ENCODE measurements around the gene GPR39. TPM values are rescaled to one million over a fixed set of nuclear protein-coding genes. Genes with fewer than 3 reads are reported as not detected.

GPR39 gene
- total RNA-seq, 1 experiment from 2014 or later = 15.7 TPM

GRCh38 chr2:132538331-132538855, 121.8 kb downstream of the GPR39 start:
- DNase-seq (ENCODE audit: low read depth) = no peak
- in situ Hi-C loops (cut with HindIII; ENCODE audit: low pct_unique_long_range_greater_than_20kb, low sequenced_read_pairs) = no loop called here

GRCh38 chr2:132540166-132540565, 123.6 kb downstream of the GPR39 start:
- no peak for DNase-seq (ENCODE audit: low read depth)
- in situ Hi-C loops (cut with HindIII; ENCODE audit: low pct_unique_long_range_greater_than_20kb, low sequenced_read_pairs) = no loop called here

DNA sequence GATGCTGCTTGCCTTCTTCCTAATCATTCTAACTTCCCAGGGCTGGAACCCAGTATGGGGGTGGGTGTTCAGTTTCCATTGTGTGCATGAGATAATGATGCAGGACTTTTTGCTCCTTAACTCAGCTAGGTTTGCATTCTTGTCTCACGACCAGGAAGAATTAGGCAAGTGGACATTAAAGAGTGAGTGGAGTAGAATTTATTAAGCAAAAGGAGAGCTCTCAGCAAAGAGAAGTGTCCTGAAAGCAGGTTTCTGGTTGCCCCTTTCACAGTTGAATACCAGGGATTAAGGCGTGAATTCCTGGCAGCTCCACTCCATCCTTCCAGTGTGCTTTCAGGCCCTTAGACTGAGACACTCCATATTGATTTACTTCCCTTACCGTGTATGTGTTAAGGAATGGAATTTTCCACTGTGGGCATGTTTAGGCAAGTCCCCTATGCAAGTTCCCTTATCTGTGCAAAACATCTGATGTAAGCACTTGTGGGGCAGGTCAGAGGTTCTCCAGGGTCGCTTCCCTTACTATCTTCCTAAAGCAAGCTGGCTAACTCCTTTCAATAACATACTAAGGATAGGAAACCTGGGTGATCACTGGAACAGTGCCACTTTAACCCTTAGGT, 126.5 kb downstream of the GPR39 start:
- in situ Hi-C loops (cut with HindIII; ENCODE audit: low pct_unique_long_range_greater_than_20kb, low sequenced_read_pairs) = no loop called here
- DNase-seq (ENCODE audit: low read depth) = peak; percentile 35

GRCh38 chr2:132544006-132544630, 127.5 kb downstream of the GPR39 start:
- DNase-seq (ENCODE audit: low read depth) = no peak
- in situ Hi-C loops (cut with HindIII; ENCODE audit: low pct_unique_long_range_greater_than_20kb, low sequenced_read_pairs) = no loop called here

DNA sequence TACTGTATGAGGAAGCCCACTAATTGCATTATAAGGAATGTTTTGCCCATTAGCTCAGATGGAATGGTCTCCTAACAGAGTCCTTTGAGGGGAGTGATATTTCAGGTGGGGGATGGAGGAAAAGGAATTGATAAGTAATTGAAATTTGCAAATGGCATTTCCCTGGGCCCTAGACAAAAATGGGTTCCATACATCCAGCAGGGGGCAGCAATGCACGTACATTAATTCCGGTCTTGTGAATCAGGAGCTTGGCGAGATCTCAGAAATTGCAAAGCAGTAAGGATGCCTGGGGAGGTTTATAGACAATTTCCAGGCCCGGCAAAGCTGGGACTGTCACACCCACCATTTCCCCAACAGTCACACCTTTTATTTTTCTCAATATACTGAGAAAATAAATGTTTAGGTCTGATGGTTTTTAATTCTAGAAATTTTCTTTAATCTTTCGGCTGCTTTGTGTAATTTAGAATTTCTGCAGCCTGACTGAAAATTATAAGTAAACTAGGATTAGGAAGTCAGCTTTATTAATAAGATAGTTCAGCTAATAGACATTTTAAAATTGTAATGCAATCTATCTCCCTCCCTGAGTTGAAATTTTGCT, 130.6 kb downstream of the GPR39 start:
- DNase-seq (ENCODE audit: low read depth) = peak; percentile 48
- in situ Hi-C loops (cut with HindIII; ENCODE audit: low pct_unique_long_range_greater_than_20kb, low sequenced_read_pairs) = no loop called here

DNA sequence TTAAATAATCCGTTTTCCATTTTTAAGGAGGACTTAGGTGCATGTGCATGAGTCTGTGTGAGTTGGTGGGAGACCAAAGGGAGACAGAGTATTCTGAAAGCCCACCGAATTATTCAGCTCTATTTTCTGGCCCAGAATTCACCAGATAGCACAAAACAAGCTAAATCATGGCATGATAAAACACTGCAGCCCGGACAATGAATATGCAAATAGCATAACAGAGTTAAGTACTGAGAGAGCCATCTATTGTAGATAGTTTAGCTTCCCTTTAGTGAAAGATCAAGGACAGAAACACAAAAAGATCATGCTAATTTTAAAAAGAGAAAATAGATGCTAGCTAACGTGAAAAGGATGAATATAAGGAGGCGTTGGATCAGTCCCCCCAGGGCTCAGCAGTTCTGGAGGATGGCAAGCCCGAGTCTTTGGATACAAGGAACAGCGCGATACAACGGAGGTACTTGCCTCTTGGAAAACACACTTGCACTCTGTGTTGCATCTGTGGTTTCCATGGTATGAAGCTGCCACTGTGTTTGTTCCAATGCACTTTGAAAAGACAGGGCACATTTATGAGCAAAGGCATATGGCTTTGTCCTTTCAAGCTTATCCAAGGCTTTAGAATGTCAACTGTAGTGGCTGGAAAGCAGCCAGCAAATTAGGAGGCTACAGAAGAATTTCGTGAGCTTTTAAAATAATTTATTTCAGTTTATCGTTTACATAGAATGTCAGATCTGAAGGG, 133.5 kb downstream of the GPR39 start:
- in situ Hi-C loops (cut with HindIII; ENCODE audit: low pct_unique_long_range_greater_than_20kb, low sequenced_read_pairs) = no loop called here

DNA sequence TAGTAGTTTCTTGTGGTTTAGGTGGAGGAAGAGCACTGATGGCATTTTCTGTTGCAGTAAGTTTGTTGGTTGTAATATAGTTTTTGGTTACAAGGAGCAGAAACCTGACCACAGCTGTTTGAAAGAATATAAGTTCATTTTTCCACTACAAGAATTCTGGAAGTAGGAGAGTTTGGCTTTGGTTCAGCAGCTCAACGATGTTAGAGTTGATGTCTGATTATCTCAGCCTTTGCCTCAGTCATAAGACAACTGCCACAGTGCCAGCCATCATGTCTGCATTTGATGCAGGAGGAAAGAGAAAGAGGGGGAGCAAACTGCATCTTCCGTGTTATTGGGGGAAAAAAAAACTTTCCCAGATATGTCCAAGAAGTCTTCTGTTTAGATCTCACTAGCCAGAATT, 134.3 kb downstream of the GPR39 start:
- in situ Hi-C loops (cut with HindIII; ENCODE audit: low pct_unique_long_range_greater_than_20kb, low sequenced_read_pairs) = no loop called here
- DNase-seq (ENCODE audit: low read depth) = no peak

More for the DNA sequence above, 133.5 kb downstream of the GPR39 start:
- DNase-seq (ENCODE audit: low read depth) = no peak

GRCh38 chr2:132557694-132558093, 141.1 kb downstream of the GPR39 start:
- DNase-seq (ENCODE audit: low read depth) = no peak
- in situ Hi-C loops (cut with HindIII; ENCODE audit: low pct_unique_long_range_greater_than_20kb, low sequenced_read_pairs) = no loop called here

GRCh38 chr2:132559326-132559725, 142.7 kb downstream of the GPR39 start:
- in situ Hi-C loops (cut with HindIII; ENCODE audit: low pct_unique_long_range_greater_than_20kb, low sequenced_read_pairs) = no loop called here
- no peak for DNase-seq (ENCODE audit: low read depth)

- in situ Hi-C loops (cut with HindIII; ENCODE audit: low pct_unique_long_range_greater_than_20kb, low sequenced_read_pairs) = no loop called here
- no peak for DNase-seq (ENCODE audit: low read depth)
These were observed 143.3 kb downstream of the GPR39 start for GRCh38 chr2:132559921-132560320.

DNA sequence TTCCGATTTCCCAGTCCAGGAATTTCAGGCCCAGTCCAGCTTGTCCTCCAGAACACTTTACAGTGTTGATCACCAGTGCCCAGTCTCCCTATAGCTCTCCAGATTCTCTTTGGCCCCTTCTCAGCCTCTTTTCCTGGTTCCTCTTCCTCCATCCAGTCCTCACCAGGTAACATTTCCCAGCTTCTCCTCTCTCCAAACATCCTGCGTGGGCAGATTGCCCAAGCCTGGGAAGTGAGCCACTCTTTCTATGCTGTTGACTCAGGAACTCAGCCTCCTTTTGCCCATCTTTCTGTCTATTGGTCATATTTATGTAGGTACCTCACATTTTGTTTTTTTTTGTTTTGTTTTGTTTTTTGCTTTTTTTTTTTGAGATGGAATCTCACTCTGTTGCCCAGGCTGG, 144.0 kb downstream of the GPR39 start:
- in situ Hi-C loops (cut with HindIII; ENCODE audit: low pct_unique_long_range_greater_than_20kb, low sequenced_read_pairs) = no loop called here
- DNase-seq (ENCODE audit: low read depth) = no peak

- DNase-seq (ENCODE audit: low read depth) = no peak
- in situ Hi-C loops (cut with HindIII; ENCODE audit: low pct_unique_long_range_greater_than_20kb, low sequenced_read_pairs) = no loop called here
These were observed 145.6 kb downstream of the GPR39 start for GRCh38 chr2:132562245-132562644.

- in situ Hi-C loops (cut with HindIII; ENCODE audit: low pct_unique_long_range_greater_than_20kb, low sequenced_read_pairs) = no loop called here
- peak; percentile 71 for DNase-seq (ENCODE audit: low read depth)
These were observed 147.5 kb downstream of the GPR39 start for GRCh38 chr2:132564065-132564464.

GRCh38 chr2:132566379-132566778, 149.8 kb downstream of the GPR39 start:
- DNase-seq (ENCODE audit: low read depth) = no peak
- in situ Hi-C loops (cut with HindIII; ENCODE audit: low pct_unique_long_range_greater_than_20kb, low sequenced_read_pairs) = no loop called here

DNA sequence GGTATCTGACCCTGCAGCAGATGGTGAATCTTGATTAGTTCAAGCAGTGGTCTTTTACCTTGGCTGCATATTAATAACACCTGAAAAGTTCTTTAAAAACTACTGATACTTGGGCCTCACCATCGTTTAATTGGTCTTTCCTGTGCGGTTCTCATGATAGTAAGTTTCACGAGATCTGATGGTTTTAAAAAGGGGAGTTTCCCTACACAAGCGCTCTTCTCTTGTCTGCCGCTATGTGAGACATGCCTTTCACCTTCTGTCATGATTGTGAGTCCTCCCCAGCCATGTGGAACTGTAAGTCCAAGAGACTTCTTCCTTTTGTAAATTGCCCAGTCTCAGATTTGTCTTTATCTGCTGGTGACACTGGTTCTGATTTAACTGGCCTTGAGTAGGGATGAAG, 151.1 kb downstream of the GPR39 start:
- no peak for DNase-seq (ENCODE audit: low read depth)
- in situ Hi-C loops (cut with HindIII; ENCODE audit: low pct_unique_long_range_greater_than_20kb, low sequenced_read_pairs) = no loop called here

GRCh38 chr2:132568656-132569055, 152.1 kb downstream of the GPR39 start:
- in situ Hi-C loops (cut with HindIII; ENCODE audit: low pct_unique_long_range_greater_than_20kb, low sequenced_read_pairs) = no loop called here
- DNase-seq (ENCODE audit: low read depth) = no peak

- in situ Hi-C loops (cut with HindIII; ENCODE audit: low pct_unique_long_range_greater_than_20kb, low sequenced_read_pairs) = no loop called here
- no peak for DNase-seq (ENCODE audit: low read depth)
These were observed 156.9 kb downstream of the GPR39 start for GRCh38 chr2:132573444-132574007.

- in situ Hi-C loops (cut with HindIII; ENCODE audit: low pct_unique_long_range_greater_than_20kb, low sequenced_read_pairs) = no loop called here
- no peak for DNase-seq (ENCODE audit: low read depth)
These were observed 161.1 kb downstream of the GPR39 start for GRCh38 chr2:132577686-132578085.

- in situ Hi-C loops (cut with HindIII; ENCODE audit: low pct_unique_long_range_greater_than_20kb, low sequenced_read_pairs) = no loop called here
- no peak for DNase-seq (ENCODE audit: low read depth)
These were observed 165.0 kb downstream of the GPR39 start for GRCh38 chr2:132581591-132581990.

Measured in Caki2 (cell line).